ENCODE results near the gene CHKB.

CHKB gene

DNA sequence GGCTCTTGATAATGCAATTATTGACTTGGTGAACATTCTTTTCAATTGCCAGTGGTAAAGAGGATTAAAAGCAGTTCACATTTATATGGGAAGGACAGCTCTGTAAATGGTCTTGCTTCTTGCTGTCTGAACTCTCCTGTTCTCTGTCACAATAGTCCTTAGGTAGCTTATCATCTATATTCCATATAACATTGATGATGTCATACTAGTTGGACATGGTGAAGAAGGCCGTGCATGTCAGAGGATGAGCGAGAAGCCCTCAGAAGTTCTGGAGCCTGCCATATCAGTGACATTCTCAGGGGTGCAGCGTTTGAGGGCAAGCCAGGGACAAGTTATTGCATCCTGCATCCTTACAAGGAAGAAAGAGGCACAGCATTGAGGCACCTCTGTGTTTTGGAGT is 2.6 kb upstream of the CHKB start:
- Mint-ChIP-seq H3K4me3 (peak overlapping the region; percentile 31 to 67 (median 59)), H3K9me3 (no peaks in the 10 kb centered on the region)

DNA sequence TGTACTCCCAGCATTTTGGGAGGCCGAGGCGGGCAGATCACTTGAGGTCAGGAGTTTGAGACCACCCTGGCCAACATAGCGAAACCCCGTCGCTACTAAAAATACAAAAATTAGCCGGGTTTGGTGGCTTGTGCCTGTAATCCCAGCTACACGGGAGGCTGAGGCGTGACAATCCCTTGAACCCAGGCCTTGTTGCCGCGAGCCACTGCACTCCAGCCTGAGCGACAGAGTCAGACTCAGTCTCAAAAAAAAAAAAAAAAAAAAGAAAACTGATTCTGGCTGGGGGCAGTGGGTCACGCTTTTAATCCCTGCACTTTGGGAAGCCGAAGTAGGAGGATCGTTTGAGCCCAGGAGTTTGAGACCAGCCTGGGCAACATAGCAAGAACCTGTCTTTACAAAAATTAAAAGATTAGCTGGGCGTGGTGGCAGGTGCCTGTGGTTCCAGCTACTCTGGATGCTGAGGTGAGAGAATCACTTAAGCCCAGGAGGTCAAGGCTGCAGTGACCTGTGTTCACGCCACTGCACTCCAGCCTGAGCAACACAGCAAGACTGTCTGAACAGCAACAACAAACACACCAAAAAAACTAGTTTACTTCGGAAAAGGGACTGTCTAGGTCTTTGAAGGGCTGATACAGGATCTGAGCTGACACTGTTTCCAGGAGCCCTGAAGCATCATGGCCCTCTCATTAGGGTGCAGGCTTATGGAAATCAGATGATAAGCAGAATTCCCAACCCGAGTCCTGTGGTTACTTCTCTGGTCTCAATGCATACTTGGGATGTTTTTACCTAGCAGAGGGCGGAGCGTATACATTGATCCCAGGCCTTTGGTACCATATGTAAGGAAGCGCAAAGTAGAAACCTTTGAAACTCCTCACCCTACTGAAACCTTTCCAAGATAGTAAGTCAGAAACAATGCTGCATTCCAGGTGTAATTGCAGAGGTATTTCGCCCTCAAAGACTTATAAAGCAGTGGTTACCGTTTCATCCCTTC is 1.8 kb upstream of the CHKB start:
- TF ChIP-seq, protein P1, sequence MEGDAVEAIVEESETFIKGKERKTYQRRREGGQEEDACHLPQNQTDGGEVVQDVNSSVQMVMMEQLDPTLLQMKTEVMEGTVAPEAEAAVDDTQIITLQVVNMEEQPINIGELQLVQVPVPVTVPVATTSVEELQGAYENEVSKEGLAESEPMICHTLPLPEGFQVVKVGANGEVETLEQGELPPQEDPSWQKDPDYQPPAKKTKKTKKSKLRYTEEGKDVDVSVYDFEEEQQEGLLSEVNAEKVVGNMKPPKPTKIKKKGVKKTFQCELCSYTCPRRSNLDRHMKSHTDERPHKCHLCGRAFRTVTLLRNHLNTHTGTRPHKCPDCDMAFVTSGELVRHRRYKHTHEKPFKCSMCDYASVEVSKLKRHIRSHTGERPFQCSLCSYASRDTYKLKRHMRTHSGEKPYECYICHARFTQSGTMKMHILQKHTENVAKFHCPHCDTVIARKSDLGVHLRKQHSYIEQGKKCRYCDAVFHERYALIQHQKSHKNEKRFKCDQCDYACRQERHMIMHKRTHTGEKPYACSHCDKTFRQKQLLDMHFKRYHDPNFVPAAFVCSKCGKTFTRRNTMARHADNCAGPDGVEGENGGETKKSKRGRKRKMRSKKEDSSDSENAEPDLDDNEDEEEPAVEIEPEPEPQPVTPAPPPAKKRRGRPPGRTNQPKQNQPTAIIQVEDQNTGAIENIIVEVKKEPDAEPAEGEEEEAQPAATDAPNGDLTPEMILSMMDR (IDR thresholded peaks at IDR 0.05; ENCODE audit: unreplicated experiment in 3 of 3) = no peak
- Mint-ChIP-seq H3K36me3 (ENCODE audit: low read depth) (peaks cover 11% of the 10 kb centered on the region), H3K27ac (no peak overlapping the region)

More for the DNA sequence above, 2.6 kb upstream of the CHKB start:
- Mint-ChIP-seq H3K36me3 (ENCODE audit: low read depth) (peaks cover 5% of the 10 kb centered on the region), H3K27ac (no peak overlapping the region), H3K27me3 (ENCODE audit: low read depth) (no peaks in the 10 kb centered on the region), H3K4me1 (peaks cover 2% of the 10 kb centered on the region)
- TF ChIP-seq, protein P1 (IDR thresholded peaks at IDR 0.05; ENCODE audit: unreplicated experiment in 3 of 3) = no peak

DNA sequence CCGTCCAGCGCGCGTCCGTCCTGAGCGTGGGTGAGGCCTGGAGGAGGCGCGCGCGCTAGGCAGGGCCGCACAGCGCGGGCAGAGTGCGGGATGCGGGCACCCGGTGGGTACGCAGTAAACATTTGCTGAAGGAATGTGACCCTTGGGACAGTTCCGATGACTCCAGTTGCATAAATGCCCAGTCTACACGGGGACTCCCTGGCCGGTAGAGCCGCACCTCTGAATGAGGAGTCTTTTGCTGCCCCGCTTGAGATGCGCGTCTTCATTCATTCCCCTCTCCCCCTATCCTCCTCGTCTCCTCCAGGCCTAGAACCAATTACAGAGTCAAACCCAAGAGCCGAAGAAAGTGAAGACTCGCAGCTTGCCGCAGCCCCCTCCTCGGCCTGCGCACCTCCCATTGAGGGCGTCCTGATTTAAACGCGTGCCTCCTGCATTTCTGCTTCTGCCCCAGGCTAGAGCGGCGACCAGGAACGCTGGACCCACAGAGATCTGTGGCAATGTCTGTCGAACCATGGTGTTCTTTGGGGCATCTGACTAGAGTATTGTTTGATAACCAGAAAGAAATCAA is 729 bp upstream of the CHKB start:
- H3K36me3 Mint-ChIP-seq (ENCODE audit: low read depth) = peaks cover 11% of the 10 kb centered on the region
- H3K4me3 Mint-ChIP-seq = peak overlapping the region; percentile 95 to 97 (median 95)

More for the DNA sequence above, 1.8 kb upstream of the CHKB start:
- no peaks in the 10 kb centered on the region for H3K27me3 Mint-ChIP-seq (ENCODE audit: low read depth)
- no peaks in the 10 kb centered on the region for H3K9me3 Mint-ChIP-seq
- peaks cover 6% of the 10 kb centered on the region for H3K4me1 Mint-ChIP-seq
- H3K4me3 Mint-ChIP-seq = peak overlapping the region; percentile 95 to 97 (median 95)

DNA sequence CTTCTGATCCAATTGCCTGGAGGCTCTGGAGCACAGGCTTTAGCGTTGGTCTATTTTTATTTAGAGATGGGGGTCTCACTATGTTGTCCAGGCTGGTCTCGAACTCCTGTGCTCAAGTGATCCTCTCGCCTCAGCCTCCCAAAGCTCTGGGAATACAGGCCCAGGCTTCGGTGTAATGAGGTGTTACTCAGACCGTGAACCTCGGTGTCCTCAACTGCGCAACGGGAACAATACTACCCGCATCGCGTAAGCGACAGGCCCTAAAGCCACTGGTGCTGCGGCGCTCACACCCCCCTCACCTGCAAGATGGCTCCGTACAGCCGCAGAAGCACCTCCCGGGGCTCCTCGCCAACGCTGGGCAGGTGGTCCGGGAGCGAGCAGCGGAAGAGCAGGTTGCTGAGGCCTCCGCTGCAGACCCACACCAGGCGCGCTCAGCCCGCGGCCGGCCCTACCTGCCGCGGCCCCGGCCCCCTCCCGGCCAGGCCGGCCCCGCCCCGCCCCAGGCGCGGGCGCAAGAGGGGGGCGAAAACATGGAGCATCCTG is 628 bp downstream of the CHKB start:
- Mint-ChIP-seq H3K9me3 (no peaks in the 10 kb centered on the region), H3K27ac (peak overlapping the region; percentile 76 to 95 (median 86)), H3K27me3 (ENCODE audit: low read depth) (no peaks in the 10 kb centered on the region), H3K36me3 (ENCODE audit: low read depth) (peaks cover 11% of the 10 kb centered on the region), H3K4me1 (peaks cover 6% of the 10 kb centered on the region), H3K4me3 (peak overlapping the region; percentile 95 to 97 (median 95))
- TF ChIP-seq, protein P1 (IDR thresholded peaks at IDR 0.05; ENCODE audit: unreplicated experiment in 3 of 3) = no peak

More for the DNA sequence above, 729 bp upstream of the CHKB start:
- peak overlapping the region in 1 of 3 experiments; percentile 48 for H3K27ac Mint-ChIP-seq
- H3K27me3 Mint-ChIP-seq (ENCODE audit: low read depth) = no peaks in the 10 kb centered on the region
- peaks cover 6% of the 10 kb centered on the region for H3K4me1 Mint-ChIP-seq
- no peaks in the 10 kb centered on the region for H3K9me3 Mint-ChIP-seq
- TF ChIP-seq, protein P1 (IDR thresholded peaks at IDR 0.05; ENCODE audit: unreplicated experiment in 3 of 3) = no peak

DNA sequence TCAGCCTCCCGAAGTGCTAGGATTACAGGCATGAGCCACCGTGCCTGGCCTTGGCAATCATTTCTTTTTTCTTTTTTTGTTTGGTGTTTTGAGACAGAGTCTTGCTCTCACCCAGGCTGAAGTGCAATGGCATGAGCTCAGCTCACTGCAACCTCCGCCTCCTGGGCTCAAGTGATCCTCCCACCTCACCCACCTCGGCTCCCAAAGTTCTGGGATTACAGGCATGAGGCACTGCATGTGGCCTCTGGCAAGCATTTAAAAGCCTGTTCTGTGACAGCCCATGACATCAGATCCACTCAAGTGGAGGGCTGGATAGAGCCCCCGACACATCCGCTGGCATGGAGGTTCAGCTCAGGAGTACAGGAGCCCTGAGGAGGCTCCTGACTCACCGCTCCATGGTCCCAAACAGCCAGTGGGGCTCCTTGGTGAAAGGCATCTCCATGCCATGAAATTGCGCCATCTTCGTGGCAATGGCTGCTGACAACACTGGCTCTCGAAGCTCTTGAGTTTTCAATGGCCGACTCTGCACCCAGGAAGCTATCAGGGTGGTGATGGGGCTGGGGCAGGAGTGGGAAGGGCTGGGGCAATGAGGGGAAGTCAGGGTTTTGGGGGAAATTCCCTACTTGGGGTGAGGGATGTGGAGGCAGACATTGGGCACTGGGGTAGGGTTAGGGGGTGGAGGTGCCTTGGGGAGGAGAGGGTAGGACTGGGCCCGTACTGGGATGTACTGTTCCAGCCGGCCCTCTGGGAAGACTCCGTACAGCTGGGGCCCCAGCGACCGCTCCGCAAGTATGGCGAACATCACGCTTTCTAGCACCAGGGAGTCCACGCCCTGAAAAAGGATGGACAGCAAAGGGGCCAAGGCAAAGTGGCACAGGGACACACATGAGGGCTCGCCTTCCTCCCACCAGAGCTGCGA is 1.4 kb downstream of the CHKB start:
- H3K9me3 Mint-ChIP-seq = no peaks in the 10 kb centered on the region
- TF ChIP-seq, protein P1 (IDR thresholded peaks at IDR 0.05; ENCODE audit: unreplicated experiment in 3 of 3) = no peak
- H3K4me1 Mint-ChIP-seq = peaks cover 6% of the 10 kb centered on the region
- H3K27me3 Mint-ChIP-seq (ENCODE audit: low read depth) = no peaks in the 10 kb centered on the region
- peaks cover 11% of the 10 kb centered on the region for H3K36me3 Mint-ChIP-seq (ENCODE audit: low read depth)
- H3K27ac Mint-ChIP-seq = no peak overlapping the region
- peak overlapping the region; percentile 83 to 89 (median 88) for H3K4me3 Mint-ChIP-seq
